Measurements from ENCODE around the gene CD5L. TPM values are rescaled to one million over a fixed set of nuclear protein-coding genes. Genes with fewer than 3 reads are reported as not detected.

Gene CD5L
- polyA plus RNA-seq, 1 donor from 2014 or later = not detected

- no peak overlapping the region for H3K4me2 ChIP-seq (ENCODE audit: low read length)
- no peaks in the 10 kb centered on the region for H3K27me3 ChIP-seq (ENCODE audit: insufficient read depth, low read depth, low read length)
- no peaks in the 10 kb centered on the region for H3F3A ChIP-seq (ENCODE audit: insufficient read depth, low read length, poor library complexity, severe bottlenecking)
- H3K79me2 ChIP-seq (replicated peaks; ENCODE audit: insufficient read depth, low read length) = no peaks in the 10 kb centered on the region
- H3K4me3 ChIP-seq (ENCODE audit: low read length) = no peak overlapping the region
- H4K20me1 ChIP-seq (ENCODE audit: insufficient read depth) = no peaks in the 10 kb centered on the region
- no peaks in the 10 kb centered on the region for H3K9me2 ChIP-seq (ENCODE audit: insufficient read depth, low read length)
- no peaks in the 10 kb centered on the region for H3K36me3 ChIP-seq (ENCODE audit: insufficient read depth, low read length)
- no peak overlapping the region for H3K27ac ChIP-seq (ENCODE audit: low read length)
- TF ChIP-seq EP300 (conservative IDR thresholded peaks at IDR 0.05; ENCODE audit: poor library complexity, severe bottlenecking) = no peak
- no peak for TF ChIP-seq TAF1 (IDR thresholded peaks at IDR 0.05; ENCODE audit: low read depth)
- TF ChIP-seq CTCF (IDR thresholded peaks at IDR 0.05; ENCODE audit: poor library complexity, severe bottlenecking) = no peak
- no peak for TF ChIP-seq MXI1 (conservative IDR thresholded peaks at IDR 0.05; ENCODE audit: poor library complexity, severe bottlenecking)
- TF ChIP-seq REST (IDR thresholded peaks at IDR 0.05; ENCODE audit: borderline replicate concordance) = no peak
- no peak for TF ChIP-seq RAD21 (conservative IDR thresholded peaks at IDR 0.05)
- no peak for TF ChIP-seq POLR2AphosphoS5 (IDR thresholded peaks at IDR 0.05)
- TF ChIP-seq EZH2 (IDR thresholded peaks at IDR 0.05; ENCODE audit: borderline replicate concordance, insufficient read depth, low read length, poor library complexity, severe bottlenecking) = no peak
- no peak for TF ChIP-seq SMC3 (conservative IDR thresholded peaks at IDR 0.05; ENCODE audit: poor library complexity)
- H2AFZ ChIP-seq (ENCODE audit: low read depth, low read length) = no peak overlapping the region
- no peaks in the 10 kb centered on the region for H3K9me3 ChIP-seq (ENCODE audit: low read length)
- no peak overlapping the region for H3K9ac ChIP-seq (ENCODE audit: low read length)
These were observed 21.3 kb downstream of the CD5L start for GRCh38 chr1:157820299-157820698.

- H3K9ac ChIP-seq (ENCODE audit: low read length) = no peak within 1 kb of the TSS
- no peaks in the 10 kb centered on the region for H4K20me1 ChIP-seq (ENCODE audit: insufficient read depth)
- H3K4me3 ChIP-seq (ENCODE audit: low read length) = no peak within 1 kb of the TSS
- no peaks in the 10 kb centered on the region for H3K79me2 ChIP-seq (replicated peaks; ENCODE audit: insufficient read depth, low read length)
- no peaks in the 10 kb centered on the region for H3K9me3 ChIP-seq (ENCODE audit: low read length)
- TF ChIP-seq EP300 (conservative IDR thresholded peaks at IDR 0.05; ENCODE audit: poor library complexity, severe bottlenecking) = no peak
- no peak for TF ChIP-seq EZH2 (IDR thresholded peaks at IDR 0.05; ENCODE audit: borderline replicate concordance, insufficient read depth, low read length, poor library complexity, severe bottlenecking)
- no peak for TF ChIP-seq RAD21 (conservative IDR thresholded peaks at IDR 0.05)
- no peak for TF ChIP-seq MXI1 (conservative IDR thresholded peaks at IDR 0.05; ENCODE audit: poor library complexity, severe bottlenecking)
- no peak for TF ChIP-seq TAF1 (IDR thresholded peaks at IDR 0.05; ENCODE audit: low read depth)
- no peak for TF ChIP-seq REST (IDR thresholded peaks at IDR 0.05; ENCODE audit: borderline replicate concordance)
- TF ChIP-seq SMC3 (conservative IDR thresholded peaks at IDR 0.05; ENCODE audit: poor library complexity) = no peak
- no peak for TF ChIP-seq CTCF (IDR thresholded peaks at IDR 0.05; ENCODE audit: poor library complexity, severe bottlenecking)
- no peak for TF ChIP-seq POLR2AphosphoS5 (IDR thresholded peaks at IDR 0.05)
- no peaks in the 10 kb centered on the region for H3K36me3 ChIP-seq (ENCODE audit: insufficient read depth, low read length)
- H3F3A ChIP-seq (ENCODE audit: insufficient read depth, low read length, poor library complexity, severe bottlenecking) = no peaks in the 10 kb centered on the region
- H3K27ac ChIP-seq (ENCODE audit: low read length) = no peak within 1 kb of the TSS
- H3K9me2 ChIP-seq (ENCODE audit: insufficient read depth, low read length) = no peaks in the 10 kb centered on the region
- H3K4me2 ChIP-seq (ENCODE audit: low read length) = no peak within 1 kb of the TSS
- H3K27me3 ChIP-seq (ENCODE audit: insufficient read depth, low read depth, low read length) = no peaks in the 10 kb centered on the region
- no peak within 1 kb of the TSS for H2AFZ ChIP-seq (ENCODE audit: low read depth, low read length)
These were observed 21.7 kb downstream of the CD5L start, which contains the start of gene FCRL1 for GRCh38 chr1:157819896-157820295. Gene FCRL1, minus strand, starts transcription at chr1:157820120. Its CDS starts 83 bp downstream, at chr1:157820037.

Measured in neural cell (in vitro differentiated cells).